Thymus (tissue), 11 donors: ENCODE results near the gene REG3G. TPM values are rescaled to one million over a fixed set of nuclear protein-coding genes. Genes with fewer than 3 reads are reported as not detected.

Experiments used
- DNase-seq, 9 donors: peaks; one replicate each; pipeline ENCODE4 v3.0.0-alpha.2; 2013; ENCODE audit warnings: low spot score in 9 of 9, low read depth in 6 of 9, missing footprints in 1 of 9
- H3K27ac ChIP-seq, 2 donors: one replicate each; pipeline ENCODE4 v1.5.1; 2013; ENCODE audit warnings: control low read depth in 1 of 2, low read depth in 1 of 2, low read length in 1 of 2, mild to moderate bottlenecking in 1 of 2, moderate library complexity in 1 of 2
- H3K27me3 ChIP-seq, 2 donors: one replicate each; pipeline ENCODE4 v1.5.1; 2013; ENCODE audit warnings: low read length in 1 of 2; ENCODE audit not compliant: control insufficient read depth in 2 of 2, insufficient read depth in 1 of 2
- H3K36me3 ChIP-seq, 2 donors: one replicate each; pipeline ENCODE4 v1.5.1; 2013; ENCODE audit warnings: low read length in 1 of 2, mild to moderate bottlenecking in 1 of 2, moderate library complexity in 1 of 2; ENCODE audit not compliant: control insufficient read depth in 2 of 2, insufficient read depth in 2 of 2
- H3K4me1 ChIP-seq, 2 donors: one replicate each; pipeline ENCODE4 v1.5.1; 2013; ENCODE audit warnings: low read length in 2 of 2; ENCODE audit not compliant: control insufficient read depth in 2 of 2, insufficient read depth in 2 of 2
- H3K4me3 ChIP-seq, 2 donors: one replicate each; pipeline ENCODE4 v1.5.1; 2013; ENCODE audit warnings: low read length in 2 of 2, control low read depth in 1 of 2, mild to moderate bottlenecking in 1 of 2
- H3K9me3 ChIP-seq, 2 donors: one replicate each; pipeline ENCODE4 v1.5.1; 2013; ENCODE audit warnings: low read length in 1 of 2, mild to moderate bottlenecking in 1 of 2; ENCODE audit not compliant: control insufficient read depth in 2 of 2, insufficient read depth in 1 of 2
- WGBS: extraction: QIAGEN DNeasy Blood & Tissue Kit; methylation state at CpG from one replicate; pipeline ENCODE4 v1.1.7; 2013; 5-methylcytosine and 5-hydroxymethylcytosine counted together
- polyA plus RNA-seq: library from polyadenylated mRNA; stranded (reverse); fragments of 200-250 nt; gene quantifications from one replicate; pipeline ENCODE4 v1.2.3, GENCODE V29; 2013
- total RNA-seq: library from RNA; stranded (reverse); fragments of 120-200 nt; gene quantifications from one replicate; pipeline ENCODE4 v1.2.4, GENCODE V29; 2013
- donor health status: healthy.

The REG3G gene
- total and polyA plus RNA-seq, 2 donors, result 0.09 to 0.73 TPM

GRCh38 chr2:79065201-79065600, 39.7 kb downstream of the REG3G start:
- Histone ChIP-seq H3K9me3 (no peaks in the 10 kb centered on the region), H3K4me3 (no peak overlapping the region), H3K27me3 (no peaks in the 10 kb centered on the region), H3K4me1 (no peaks in the 10 kb centered on the region), H3K36me3 (no peaks in the 10 kb centered on the region), H3K27ac (no peak overlapping the region)
- 92% methylated on average over 2 of the region's 2 CpGs for WGBS
- no peak for DNase-seq

GRCh38 chr2:79071078-79071477, 45.6 kb downstream of the REG3G start:
- no peaks in the 10 kb centered on the region for H3K9me3 ChIP-seq

More at GRCh38 chr2:79071078-79071477, 45.6 kb downstream of the REG3G start:
- no peak for DNase-seq
- no peaks in the 10 kb centered on the region for H3K36me3 ChIP-seq
- H3K4me3 ChIP-seq, result no peak overlapping the region
- H3K4me1 ChIP-seq, result no peaks in the 10 kb centered on the region
- no peaks in the 10 kb centered on the region for H3K27me3 ChIP-seq
- 88% methylated on average over 2 of the region's 2 CpGs for WGBS
- H3K27ac ChIP-seq, result no peak overlapping the region

Other genes starting within 250 kb of the REG3G start
- not detected for gene REG1B, start 62.3 kb downstream of the REG3G start, total RNA-seq
- 0.68 TPM for gene REG1B, start 62.3 kb downstream of the REG3G start, polyA plus RNA-seq
- gene REG1A, start 94.8 kb downstream of the REG3G start, total RNA-seq, result 0.14 TPM
- gene REG1A, start 94.8 kb downstream of the REG3G start, polyA plus RNA-seq, result 2.4 TPM
- gene REG3A, start 134.1 kb downstream of the REG3G start, total RNA-seq, result 0.05 TPM
- gene REG3A, start 134.1 kb downstream of the REG3G start, polyA plus RNA-seq, result 0.82 TPM